GM10266 (cell line): ENCODE data around the gene GUSB.

Experiments used
- DNase-seq: peaks from one replicate; pipeline ENCODE4 v3.0.0; 2012; ENCODE audit errors: extremely low spot score
- TF ChIP-seq, protein P1 (sequence below): IDR thresholded peaks from 2 replicates; pipeline ENCODE4 v1.5.1; 2012; ENCODE audit warnings: mild to moderate bottlenecking, low read depth; ENCODE audit not compliant: control insufficient read depth, insufficient read depth; ENCODE audit errors: missing control alignments

The GUSB gene

DNA sequence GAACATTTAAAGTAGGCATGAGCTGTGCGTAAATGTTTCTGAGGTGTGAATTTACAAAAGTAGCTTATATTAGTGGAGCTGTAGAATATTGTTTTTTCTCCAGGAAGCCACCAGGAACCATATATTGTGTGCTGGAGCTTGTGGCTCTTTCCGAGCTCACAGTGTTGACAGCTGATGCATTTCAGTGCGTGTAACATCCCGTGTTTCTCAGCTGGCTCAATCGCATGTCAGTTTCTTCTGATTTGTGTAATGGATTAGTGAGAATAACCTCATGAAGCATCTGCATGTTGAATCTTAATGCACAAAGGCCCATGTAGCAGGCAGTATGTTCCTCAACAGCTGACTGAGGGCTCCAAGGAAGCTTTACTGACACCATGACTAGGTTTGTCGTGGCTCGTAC, 69.8 kb downstream of the GUSB start:
- TF ChIP-seq, protein P1, sequence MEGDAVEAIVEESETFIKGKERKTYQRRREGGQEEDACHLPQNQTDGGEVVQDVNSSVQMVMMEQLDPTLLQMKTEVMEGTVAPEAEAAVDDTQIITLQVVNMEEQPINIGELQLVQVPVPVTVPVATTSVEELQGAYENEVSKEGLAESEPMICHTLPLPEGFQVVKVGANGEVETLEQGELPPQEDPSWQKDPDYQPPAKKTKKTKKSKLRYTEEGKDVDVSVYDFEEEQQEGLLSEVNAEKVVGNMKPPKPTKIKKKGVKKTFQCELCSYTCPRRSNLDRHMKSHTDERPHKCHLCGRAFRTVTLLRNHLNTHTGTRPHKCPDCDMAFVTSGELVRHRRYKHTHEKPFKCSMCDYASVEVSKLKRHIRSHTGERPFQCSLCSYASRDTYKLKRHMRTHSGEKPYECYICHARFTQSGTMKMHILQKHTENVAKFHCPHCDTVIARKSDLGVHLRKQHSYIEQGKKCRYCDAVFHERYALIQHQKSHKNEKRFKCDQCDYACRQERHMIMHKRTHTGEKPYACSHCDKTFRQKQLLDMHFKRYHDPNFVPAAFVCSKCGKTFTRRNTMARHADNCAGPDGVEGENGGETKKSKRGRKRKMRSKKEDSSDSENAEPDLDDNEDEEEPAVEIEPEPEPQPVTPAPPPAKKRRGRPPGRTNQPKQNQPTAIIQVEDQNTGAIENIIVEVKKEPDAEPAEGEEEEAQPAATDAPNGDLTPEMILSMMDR, result no peak
- no peak for DNase-seq
